ENCODE data around the gene FBXL17.
"Not testable (repeated sequence)": the region's sequence is repeated elsewhere in the genome, so short reads cannot be mapped to it uniquely, and the experiment has no call there.

The FBXL17 gene

GRCh38 chr5:108311682-108312081, 70.2 kb downstream of the FBXL17 start:
- no peak for DNase-seq (ENCODE audit: low read depth, low spot score)

DNA sequence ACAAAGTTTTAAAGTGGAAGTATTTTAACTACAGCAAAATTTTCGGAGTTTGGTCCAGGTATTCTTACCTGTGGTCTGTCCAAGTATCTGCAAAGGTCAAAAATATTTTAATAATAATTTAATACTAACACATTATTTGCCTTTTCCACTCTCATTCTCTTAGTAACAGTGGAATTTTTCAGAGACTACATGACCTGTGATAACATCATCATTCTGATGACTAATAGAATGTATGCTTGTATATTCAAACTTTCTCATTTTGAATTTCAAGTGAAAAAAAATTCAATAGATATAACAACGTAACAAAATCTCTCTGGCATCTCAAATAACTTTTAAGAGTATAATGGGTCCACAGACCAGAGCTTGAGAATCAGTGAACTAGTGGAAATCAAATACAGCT, 78.3 kb downstream of the FBXL17 start:
- no peak for DNase-seq (ENCODE audit: low read depth, low spot score)

- DNase-seq (ENCODE audit: low read depth, low spot score), result no peak
Measured at GRCh38 chr5:108303086-108303485, 78.8 kb downstream of the FBXL17 start.

DNA sequence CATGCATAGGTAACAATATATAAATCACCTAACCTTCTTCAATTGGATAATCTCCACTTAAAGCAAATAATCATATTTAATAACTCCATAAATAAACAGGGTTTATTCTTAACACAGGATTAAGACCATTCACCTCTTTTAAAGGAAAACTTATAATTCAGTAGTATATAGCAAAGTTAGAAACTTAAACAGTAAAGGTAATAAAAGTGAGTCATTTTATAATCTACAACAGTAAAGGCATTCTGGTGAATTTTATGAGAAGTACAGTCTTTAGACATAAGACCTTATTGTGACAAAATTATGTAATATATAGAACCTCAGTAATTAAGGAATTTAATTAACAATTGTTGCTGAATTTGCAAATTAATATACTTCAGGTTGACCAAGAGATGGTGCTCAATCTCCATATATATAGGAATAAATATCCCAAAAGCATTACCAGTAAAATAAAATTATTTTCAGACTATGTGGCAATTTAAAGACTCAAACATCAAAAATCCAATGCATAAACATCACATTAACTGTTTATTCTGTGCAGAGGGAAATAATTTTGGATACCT, 84.8 kb downstream of the FBXL17 start:
- no peak for DNase-seq (ENCODE audit: low read depth, low spot score)

- DNase-seq (ENCODE audit: low read depth, low spot score), result no peak
Measured at GRCh38 chr5:108295578-108296368, 86.1 kb downstream of the FBXL17 start.

GRCh38 chr5:108280960-108281569, 100.8 kb downstream of the FBXL17 start:
- no peak for DNase-seq (ENCODE audit: low read depth, low spot score)

GRCh38 chr5:108280248-108280647, 101.7 kb downstream of the FBXL17 start:
- DNase-seq (ENCODE audit: low read depth, low spot score), result no peak

DNA sequence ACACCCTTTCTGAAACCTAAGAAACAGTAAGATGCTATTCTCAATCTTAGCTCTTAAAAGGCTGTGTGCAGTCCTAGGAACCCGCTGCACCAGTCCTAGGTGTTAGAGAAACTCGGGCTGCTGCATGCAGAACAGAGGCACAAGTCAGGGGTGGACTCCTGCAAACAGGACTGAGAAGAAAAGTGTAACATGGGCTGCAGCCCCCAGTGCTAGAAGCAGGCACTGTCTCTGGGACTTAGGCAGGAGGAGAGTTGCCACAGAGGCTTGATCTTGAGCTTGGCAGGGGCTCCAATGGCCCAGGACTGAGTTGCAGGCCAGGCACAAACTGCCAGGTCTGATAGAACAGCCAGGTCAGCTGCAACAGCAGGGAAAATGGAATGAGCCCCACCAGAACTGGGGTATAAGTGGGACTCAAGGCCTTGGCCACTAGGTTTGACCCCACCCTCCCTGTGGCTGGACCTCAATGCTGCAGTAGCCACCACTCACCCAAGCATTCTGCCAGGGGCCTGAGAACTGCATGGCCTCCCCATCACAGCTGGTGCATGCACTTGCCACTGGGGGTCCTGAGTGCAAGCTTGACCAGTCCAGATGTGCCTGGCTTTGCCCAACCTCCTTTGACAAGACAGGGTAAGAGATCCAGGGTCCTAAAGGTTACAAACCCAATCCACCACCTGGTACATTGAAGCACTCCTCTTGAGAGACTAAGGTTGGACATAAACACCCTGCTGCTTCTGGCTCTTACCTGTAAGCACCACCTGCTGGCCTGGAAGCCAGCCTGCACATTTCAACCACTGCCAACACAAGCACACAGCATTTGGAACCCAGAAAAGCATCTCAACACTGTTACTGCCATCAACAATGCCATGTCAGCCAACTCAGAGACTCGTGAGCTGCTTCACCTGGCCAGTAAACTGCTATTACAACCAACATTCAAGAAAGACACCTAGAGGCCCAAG, 103.3 kb downstream of the FBXL17 start:
- no peak for DNase-seq (ENCODE audit: low read depth, low spot score)

GRCh38 chr5:108276187-108277050, 105.5 kb downstream of the FBXL17 start:
- no peak for DNase-seq (ENCODE audit: low read depth, low spot score)

DNA sequence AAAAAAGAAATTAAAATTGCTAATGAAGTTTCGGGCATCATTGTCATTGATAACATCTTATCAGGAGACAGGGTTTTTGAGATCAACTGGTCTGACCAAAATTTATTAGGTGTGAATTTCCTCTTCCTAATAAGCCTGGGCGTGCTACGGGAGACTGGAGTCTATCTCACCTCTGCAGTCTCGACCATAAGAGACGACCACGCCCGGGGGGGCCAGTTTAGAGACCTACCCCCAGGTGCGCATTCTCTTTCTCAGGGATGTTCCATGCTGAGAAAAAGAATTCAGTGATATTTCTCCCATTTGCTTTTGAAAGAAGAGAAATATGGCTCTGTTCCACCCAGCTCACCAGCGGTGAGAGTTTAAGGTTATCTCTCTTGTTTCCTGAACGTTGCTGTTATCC, 107.8 kb downstream of the FBXL17 start:
- DNase-seq (ENCODE audit: low read depth, low spot score), result not testable (repeated sequence)

GRCh38 chr5:108271127-108271526, 110.8 kb downstream of the FBXL17 start:
- DNase-seq (ENCODE audit: low read depth, low spot score), result no peak

DNA sequence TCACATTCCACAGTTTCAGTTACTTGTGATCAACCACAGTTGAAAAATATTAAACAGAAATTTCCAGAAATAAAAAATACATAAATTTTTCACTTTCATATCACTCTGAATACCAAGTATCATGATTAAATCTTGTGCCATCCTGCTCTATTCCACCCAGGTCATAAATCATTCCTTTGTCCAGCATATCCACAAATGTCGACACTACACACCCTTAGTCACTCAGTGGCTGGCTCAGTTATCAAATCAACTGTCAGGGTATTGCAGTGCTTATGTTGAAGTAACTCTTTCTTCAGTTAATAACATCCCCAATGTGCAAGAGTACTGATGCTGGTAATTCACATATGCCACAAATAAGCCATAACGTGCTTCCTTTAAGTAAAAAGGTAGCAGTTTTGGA, 115.7 kb downstream of the FBXL17 start:
- no peak for DNase-seq (ENCODE audit: low read depth, low spot score)

GRCh38 chr5:108264533-108264932, 117.4 kb downstream of the FBXL17 start:
- DNase-seq (ENCODE audit: low read depth, low spot score), result no peak

DNA sequence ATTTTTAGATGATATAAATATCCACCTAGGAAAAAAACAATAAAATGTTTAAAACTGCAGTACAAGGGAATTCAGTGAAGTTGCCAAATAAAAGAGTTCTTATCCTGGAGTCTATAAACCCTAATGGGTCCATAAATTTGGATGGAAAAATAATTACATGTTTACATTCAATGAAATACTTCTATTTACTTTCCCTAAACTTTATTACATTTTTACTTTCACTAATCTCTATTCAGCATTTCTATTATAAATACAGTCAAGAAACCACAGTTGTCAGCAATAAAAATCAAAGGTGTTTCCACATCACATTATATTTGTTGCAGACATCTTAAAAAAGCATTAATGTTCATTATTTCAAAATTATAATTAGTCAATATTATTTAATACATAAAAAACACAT, 118.6 kb downstream of the FBXL17 start:
- DNase-seq (ENCODE audit: low read depth, low spot score), result no peak

DNA sequence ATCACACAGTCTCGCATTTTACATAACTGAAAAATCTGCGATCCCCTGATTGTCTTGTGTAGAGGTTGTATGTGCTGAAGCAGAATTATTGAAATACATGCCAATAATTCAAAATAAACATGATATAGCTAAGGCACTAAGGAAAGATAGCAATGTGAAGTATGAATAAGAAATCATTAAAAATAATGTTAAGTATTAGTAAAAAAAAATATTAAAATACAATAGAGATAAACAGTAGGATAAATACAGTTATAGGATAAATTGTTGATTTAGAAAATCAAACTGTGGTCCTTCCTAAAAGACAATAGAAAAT, 121.1 kb downstream of the FBXL17 start:
- DNase-seq (ENCODE audit: low read depth, low spot score), result no peak

DNA sequence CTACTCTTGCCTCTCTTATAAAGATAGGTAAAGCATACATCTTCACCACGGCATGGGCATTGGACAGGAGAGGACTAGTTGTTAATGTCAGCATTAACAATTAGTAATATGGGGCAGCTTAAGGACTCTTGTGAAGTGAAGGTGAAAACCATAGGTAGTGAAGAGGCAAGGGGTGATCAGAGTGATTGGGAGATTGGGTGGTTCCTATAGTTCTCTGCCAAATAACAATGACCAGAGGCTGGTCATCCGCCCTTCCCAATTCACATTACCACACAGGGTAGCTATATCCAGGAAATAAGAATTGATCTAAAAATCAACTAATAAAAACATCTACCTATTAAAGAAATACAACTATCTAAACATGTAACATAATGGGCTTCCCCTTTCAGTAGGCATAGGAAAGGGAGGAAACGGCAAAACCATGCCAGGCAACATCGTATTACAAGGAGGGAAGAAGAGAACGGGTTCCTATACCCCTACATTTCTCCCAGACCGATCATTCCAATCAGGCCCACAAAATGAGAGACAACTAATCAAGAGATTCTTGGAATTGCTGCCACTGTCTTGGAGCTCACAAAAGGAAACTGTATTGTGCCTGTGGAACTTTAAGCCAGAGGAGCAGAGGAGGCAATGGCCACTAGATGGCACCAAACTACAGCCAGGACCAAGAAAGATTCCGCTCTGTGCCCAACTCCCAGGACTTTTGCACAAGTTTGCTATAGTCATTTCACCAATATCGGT, 121.6 kb downstream of the FBXL17 start:
- peak; percentile 91 for DNase-seq (ENCODE audit: low read depth, low spot score)

GRCh38 chr5:108259306-108259705, 122.6 kb downstream of the FBXL17 start:
- peak; percentile 46 for DNase-seq (ENCODE audit: low read depth, low spot score)

GRCh38 chr5:108257996-108258395, 123.9 kb downstream of the FBXL17 start:
- peak; percentile 27 for DNase-seq (ENCODE audit: low read depth, low spot score)

GRCh38 chr5:108255468-108255867, 126.4 kb downstream of the FBXL17 start:
- DNase-seq (ENCODE audit: low read depth, low spot score), result no peak

DNA sequence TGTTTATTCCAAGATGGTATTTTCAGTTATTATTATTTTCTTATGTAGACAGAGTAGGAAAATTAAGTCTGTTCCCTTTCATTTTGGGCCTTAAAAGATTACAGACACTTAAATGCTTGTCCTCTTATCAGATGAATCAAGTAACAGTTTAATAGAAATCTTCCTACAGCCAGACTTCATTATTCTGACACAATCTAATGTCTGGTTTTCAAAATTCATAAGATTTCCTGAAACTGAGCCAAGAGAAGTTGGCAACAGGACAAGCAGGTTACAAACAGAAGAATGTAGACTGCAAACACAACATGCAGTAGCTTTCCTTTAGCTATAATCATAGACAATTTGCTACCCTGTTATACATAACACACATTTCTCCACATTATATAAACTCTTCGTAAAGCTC, 130.5 kb downstream of the FBXL17 start:
- DNase-seq (ENCODE audit: low read depth, low spot score), result peak; percentile 25

Data from astrocyte of the hippocampus (primary cell).